Panc1 (cell line): ENCODE measurements around the gene HOXD11. TPM values are rescaled to one million over a fixed set of nuclear protein-coding genes. Genes with fewer than 3 reads are reported as not detected.

ENCODE experiments used
- ATAC-seq: fragments of 200-7000 bp; cut with Tn5 transposase; 2 replicates; pipeline ENCODE4 v1.9.1; 2020; ENCODE audit warnings: mild to moderate bottlenecking, moderate library complexity
- BruUV-seq: library from RNA; stranded (reverse); fragments of 400-500 nt; replicated peaks from 2 replicates; lab custom pipeline; 2021; lab: Mats Ljungman, UMichigan
- CTCF ChIA-PET: fragments of 300-600 bp; sonication (Branson Sonifier 250); formaldehyde crosslinking; loops from one replicate; lab custom pipeline; 2022; ENCODE audit warnings: antibody characterized with exemption; lab: Charles Lee
- POLR2A ChIA-PET: fragments of 300-600 bp; sonication (Branson Sonifier 250); formaldehyde crosslinking; loops from one replicate; lab custom pipeline; 2022; ENCODE audit warnings: antibody characterized with exemption; lab: Charles Lee
- DNase-seq: peaks from one replicate; pipeline ENCODE4 v3.0.0-alpha.2; 2010; ENCODE audit warnings: low read depth, low spot score
- H3K27ac ChIP-seq: 2 replicates; pipeline ENCODE4 v1.5.1; 2011; ENCODE audit warnings: mild to moderate bottlenecking, low read length, inconsistent platforms
- H3K27me3 ChIP-seq: fragments of 200-500 bp; sonication (Bioruptor generic); 2 replicates; pipeline ENCODE4 v1.6.0; 2014; ENCODE audit warnings: low read length, inconsistent platforms; ENCODE audit not compliant: control insufficient read depth, insufficient read depth
- H3K36me3 ChIP-seq: fragments of 200-500 bp; sonication (Bioruptor generic); 2 replicates; pipeline ENCODE4 v1.5.1; 2014; ENCODE audit warnings: inconsistent platforms, mild to moderate bottlenecking, low read length, moderate library complexity; ENCODE audit not compliant: control insufficient read depth, insufficient read depth
- H3K4me1 ChIP-seq: 2 replicates; pipeline ENCODE4 v1.5.1; 2011; ENCODE audit warnings: inconsistent platforms, mild to moderate bottlenecking, low read length, moderate library complexity; ENCODE audit not compliant: control insufficient read depth, insufficient read depth
- H3K4me3 ChIP-seq, 2 experiments: 2 replicates each; pipeline ENCODE4 v1.5.1; 2011 to 2012; ENCODE audit warnings: low read depth in 2 of 2, low read length in 2 of 2, mild to moderate bottlenecking in 2 of 2, inconsistent platforms in 1 of 2, moderate library complexity in 1 of 2
- H3K9me3 ChIP-seq: fragments of 200-500 bp; sonication (Bioruptor generic); 2 replicates; pipeline ENCODE4 v1.5.1; 2014; ENCODE audit warnings: low read depth, mild to moderate bottlenecking, inconsistent platforms, low read length, moderate library complexity; ENCODE audit not compliant: control insufficient read depth, insufficient read depth
- POLR2AphosphoS5 ChIP-seq: IDR thresholded peaks from 2 replicates; pipeline ENCODE4 v1.6.1; 2012; ENCODE audit warnings: mild to moderate bottlenecking, low read depth, low read length, moderate library complexity
- SIN3A ChIP-seq: IDR thresholded peaks from 2 replicates; pipeline ENCODE4 v1.6.1; 2012; ENCODE audit warnings: low read depth, mild to moderate bottlenecking, low read length, moderate library complexity, borderline replicate concordance; ENCODE audit not compliant: insufficient read depth
- TCF7L2 ChIP-seq: IDR thresholded peaks from 2 replicates; pipeline ENCODE4 v1.6.1; 2011; ENCODE audit warnings: mild to moderate bottlenecking, low read depth, low read length, inconsistent platforms
- in situ Hi-C: cut with HindIII; loops from 2 replicates; pipeline ENCODE4 v1.10.0; 2016; ENCODE audit warnings: low sequenced_read_pairs, low pct_unique_long_range_greater_than_20kb
- intact Hi-C: fragments of 100-400 bp; cut with micrococcal nuclease; formaldehyde crosslinking; loops from one replicate; pipeline ENCODE4 v1.10.0; 2022; ENCODE audit not compliant: unreplicated experiment
- total RNA-seq: library from RNA; stranded (reverse); gene quantifications from one replicate; pipeline ENCODE4 v1.2.1, GENCODE V29; 2021; ENCODE audit not compliant: unreplicated experiment
- TF ChIP-seq, protein P1 (sequence below), 2 experiments: IDR thresholded peaks; 2 replicates each; pipeline ENCODE4 v1.6.1; 2011 to 2012; ENCODE audit warnings: low read depth in 2 of 2, control low read depth in 1 of 2, low read length in 1 of 2, mild to moderate bottlenecking in 1 of 2, moderate library complexity in 1 of 2; ENCODE audit not compliant: insufficient read depth in 1 of 2
- TF ChIP-seq, protein P2 (sequence below): fragments of 450-650 bp; IDR thresholded peaks from 2 replicates; pipeline ENCODE4 v1.5.1; 2017; ENCODE audit warnings: mild to moderate bottlenecking

Gene HOXD11
- total RNA-seq, 1 experiment from 2014 or later: 0.49 TPM

DNA sequence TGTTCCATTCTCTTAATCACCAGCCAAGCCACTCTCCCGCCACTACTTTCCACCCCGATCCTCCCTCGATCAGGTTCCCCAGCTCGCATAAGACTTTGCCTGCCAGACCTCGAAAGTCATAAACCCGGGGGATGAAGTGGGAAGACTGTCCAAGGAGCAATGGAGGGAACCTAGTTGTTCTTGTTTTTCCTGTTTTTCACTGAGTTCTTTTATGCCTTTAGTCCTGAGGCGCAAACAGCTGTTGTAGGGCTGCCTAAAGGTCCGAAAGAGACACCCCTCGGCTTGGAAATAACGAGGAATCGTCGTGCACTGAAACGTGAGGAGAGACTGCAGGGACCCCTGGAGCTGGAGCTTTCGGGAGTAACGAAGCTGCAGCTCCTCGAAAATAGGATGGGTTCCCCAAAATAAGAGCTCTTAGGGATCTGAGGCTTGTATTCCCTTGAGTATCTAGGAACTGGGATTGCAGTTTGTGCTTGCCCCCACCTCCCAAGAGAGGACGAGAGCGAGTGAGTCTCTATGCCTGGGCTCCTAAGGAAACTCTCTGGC, 9.2 kb upstream of the HOXD11 start:
- TF ChIP-seq, protein P1, sequence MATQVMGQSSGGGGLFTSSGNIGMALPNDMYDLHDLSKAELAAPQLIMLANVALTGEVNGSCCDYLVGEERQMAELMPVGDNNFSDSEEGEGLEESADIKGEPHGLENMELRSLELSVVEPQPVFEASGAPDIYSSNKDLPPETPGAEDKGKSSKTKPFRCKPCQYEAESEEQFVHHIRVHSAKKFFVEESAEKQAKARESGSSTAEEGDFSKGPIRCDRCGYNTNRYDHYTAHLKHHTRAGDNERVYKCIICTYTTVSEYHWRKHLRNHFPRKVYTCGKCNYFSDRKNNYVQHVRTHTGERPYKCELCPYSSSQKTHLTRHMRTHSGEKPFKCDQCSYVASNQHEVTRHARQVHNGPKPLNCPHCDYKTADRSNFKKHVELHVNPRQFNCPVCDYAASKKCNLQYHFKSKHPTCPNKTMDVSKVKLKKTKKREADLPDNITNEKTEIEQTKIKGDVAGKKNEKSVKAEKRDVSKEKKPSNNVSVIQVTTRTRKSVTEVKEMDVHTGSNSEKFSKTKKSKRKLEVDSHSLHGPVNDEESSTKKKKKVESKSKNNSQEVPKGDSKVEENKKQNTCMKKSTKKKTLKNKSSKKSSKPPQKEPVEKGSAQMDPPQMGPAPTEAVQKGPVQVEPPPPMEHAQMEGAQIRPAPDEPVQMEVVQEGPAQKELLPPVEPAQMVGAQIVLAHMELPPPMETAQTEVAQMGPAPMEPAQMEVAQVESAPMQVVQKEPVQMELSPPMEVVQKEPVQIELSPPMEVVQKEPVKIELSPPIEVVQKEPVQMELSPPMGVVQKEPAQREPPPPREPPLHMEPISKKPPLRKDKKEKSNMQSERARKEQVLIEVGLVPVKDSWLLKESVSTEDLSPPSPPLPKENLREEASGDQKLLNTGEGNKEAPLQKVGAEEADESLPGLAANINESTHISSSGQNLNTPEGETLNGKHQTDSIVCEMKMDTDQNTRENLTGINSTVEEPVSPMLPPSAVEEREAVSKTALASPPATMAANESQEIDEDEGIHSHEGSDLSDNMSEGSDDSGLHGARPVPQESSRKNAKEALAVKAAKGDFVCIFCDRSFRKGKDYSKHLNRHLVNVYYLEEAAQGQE (IDR thresholded peaks at IDR 0.05; ENCODE audit: insufficient read depth in 1 of 2, low read depth in 2 of 2, low read length in 1 of 2): no peak
- TF ChIP-seq, protein P2, sequence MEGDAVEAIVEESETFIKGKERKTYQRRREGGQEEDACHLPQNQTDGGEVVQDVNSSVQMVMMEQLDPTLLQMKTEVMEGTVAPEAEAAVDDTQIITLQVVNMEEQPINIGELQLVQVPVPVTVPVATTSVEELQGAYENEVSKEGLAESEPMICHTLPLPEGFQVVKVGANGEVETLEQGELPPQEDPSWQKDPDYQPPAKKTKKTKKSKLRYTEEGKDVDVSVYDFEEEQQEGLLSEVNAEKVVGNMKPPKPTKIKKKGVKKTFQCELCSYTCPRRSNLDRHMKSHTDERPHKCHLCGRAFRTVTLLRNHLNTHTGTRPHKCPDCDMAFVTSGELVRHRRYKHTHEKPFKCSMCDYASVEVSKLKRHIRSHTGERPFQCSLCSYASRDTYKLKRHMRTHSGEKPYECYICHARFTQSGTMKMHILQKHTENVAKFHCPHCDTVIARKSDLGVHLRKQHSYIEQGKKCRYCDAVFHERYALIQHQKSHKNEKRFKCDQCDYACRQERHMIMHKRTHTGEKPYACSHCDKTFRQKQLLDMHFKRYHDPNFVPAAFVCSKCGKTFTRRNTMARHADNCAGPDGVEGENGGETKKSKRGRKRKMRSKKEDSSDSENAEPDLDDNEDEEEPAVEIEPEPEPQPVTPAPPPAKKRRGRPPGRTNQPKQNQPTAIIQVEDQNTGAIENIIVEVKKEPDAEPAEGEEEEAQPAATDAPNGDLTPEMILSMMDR: no peak; the same call in 1 of the 2 replicates
- TF ChIP-seq TCF7L2: no peak
- TF ChIP-seq SIN3A: no peak
- TF ChIP-seq POLR2AphosphoS5: no peak
- H3K4me3 ChIP-seq: peak overlapping the region; percentile 52 to 87
- H3K27me3 ChIP-seq: peaks cover 5% of the 10 kb centered on the region
- H3K9me3 ChIP-seq: no peaks in the 10 kb centered on the region
- ChIA-PET CTCF (interaction anchor here (0.5 to 2.2 kb wide), 6 partner anchors 10 to 1396 kb away, joined by 3 to 10 read pairs (median 7); no protein-coding TSS in a partner anchor), POLR2A (interaction anchor here (0.6 kb wide), 1 partner anchor 955 kb away, joined by 7 read pairs; no protein-coding TSS in a partner anchor)
- H3K36me3 ChIP-seq: no peaks in the 10 kb centered on the region
- intact Hi-C loops (loop anchor here (5.0 kb wide), 3 partner anchors 846 to 1401 kb away; no protein-coding TSS in a partner anchor), in situ Hi-C loops (no loop called here)
- no peak overlapping the region for H3K27ac ChIP-seq
- H3K4me1 ChIP-seq: peaks cover 13% of the 10 kb centered on the region
- DNase-seq: no peak
- BruUV-seq: no TSS peak
- peak; percentile 35 for ATAC-seq

DNA sequence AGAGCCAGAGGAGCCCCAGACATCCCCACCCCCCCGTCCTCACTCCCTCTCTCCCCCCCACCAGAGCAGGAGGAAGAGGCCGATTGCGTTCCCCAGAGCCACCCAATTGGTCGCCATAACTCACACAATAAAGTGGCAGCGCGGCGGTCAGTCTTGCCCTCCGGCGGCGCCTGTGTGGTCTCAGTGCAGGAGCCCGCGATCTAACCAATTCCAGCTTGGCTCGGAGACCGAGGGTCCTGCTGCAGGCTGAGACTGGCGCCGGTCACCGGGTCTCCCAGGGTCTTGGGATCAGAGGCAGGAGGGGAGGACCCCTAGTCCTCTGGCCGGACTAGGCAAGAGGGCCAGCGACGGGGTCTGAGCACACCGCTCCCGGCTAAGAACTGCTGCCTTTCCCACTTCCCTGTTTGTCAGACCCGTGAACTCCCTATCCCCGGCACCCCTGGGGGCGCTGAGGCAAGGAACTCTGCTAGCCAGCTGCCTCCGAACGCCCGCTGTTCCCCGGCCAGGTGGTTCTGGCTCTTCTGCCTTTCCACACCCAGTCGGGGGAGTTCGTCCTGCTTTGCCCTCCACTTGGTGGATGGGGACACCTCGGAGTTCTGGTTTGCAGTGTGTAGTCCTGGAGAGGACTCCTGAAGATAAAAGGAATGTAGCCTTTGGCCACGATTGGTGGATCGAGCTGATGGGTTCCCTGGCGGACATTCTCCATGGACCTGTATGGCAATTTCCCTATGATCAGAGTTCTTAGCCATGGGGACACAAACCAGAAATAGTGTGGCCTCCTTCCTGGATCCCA, 8.5 kb upstream of the HOXD11 start:
- H3K4me1 ChIP-seq: peaks cover 13% of the 10 kb centered on the region
- TF ChIP-seq, protein P2: no peak
- no peak for TF ChIP-seq POLR2AphosphoS5

More for the DNA sequence above, 8.5 kb upstream of the HOXD11 start:
- Histone ChIP-seq H3K4me3 (peak overlapping the region; percentile 52 to 87; a peak in 3 of 4 replicates), H3K9me3 (no peaks in the 10 kb centered on the region), H3K27ac (no peak overlapping the region), H3K36me3 (no peaks in the 10 kb centered on the region), H3K27me3 (peaks cover 5% of the 10 kb centered on the region)
- POLR2A ChIA-PET: no interaction called here
- ATAC-seq (no peak; the same call in 1 of the 2 replicates), DNase-seq (no peak)
- CTCF ChIA-PET: interaction anchor here (0.7 to 2.2 kb wide), 4 partner anchors 10 to 847 kb away, joined by 3 to 10 read pairs (median 7); no protein-coding TSS in a partner anchor
- BruUV-seq: no TSS peak
- in situ Hi-C loops: no loop called here
- intact Hi-C loops: loop anchor here (5.0 kb wide), 3 partner anchors 846 to 1401 kb away; no protein-coding TSS in a partner anchor
